Thoracic aorta (tissue), 2 donors: Measurements from ENCODE around the gene IPO11. TPM values are rescaled to one million over a fixed set of nuclear protein-coding genes. Genes with fewer than 3 reads are reported as not detected.

ENCODE experiments used
- ATAC-seq: fragments of 150-250 bp; one replicate; pipeline ENCODE4 v1.8.0; 2017; ENCODE audit warnings: low read depth; ENCODE audit not compliant: insufficient number of reproducible peaks, low FRiP score
- DNase-seq: peaks from one replicate; pipeline ENCODE4 v3.0.0-alpha.2; 2020; ENCODE audit warnings: low spot score
- H3K27ac ChIP-seq, 2 donors: fragments of 200-600 bp; sonication (generic); 1 replicate in 1 of 2; 2 replicates in 1 of 2; pipeline ENCODE4 v1.5.1; 2016; ENCODE audit warnings: mild to moderate bottlenecking in 2 of 2, moderate library complexity in 2 of 2
- H3K27me3 ChIP-seq: fragments of 200-600 bp; sonication (generic); replicated peaks from 2 replicates; pipeline ENCODE4 v1.6.0; 2016; ENCODE audit warnings: mild to moderate bottlenecking; ENCODE audit not compliant: insufficient read depth
- H3K36me3 ChIP-seq: fragments of 200-600 bp; sonication (generic); one replicate; pipeline ENCODE4 v1.5.1; 2016
- H3K4me1 ChIP-seq, 2 donors: fragments of 200-600 bp; sonication (generic); 1 replicate in 1 of 2; 2 replicates in 1 of 2; pipeline versions ENCODE4 v1.5.1 to v1.6.0; 2016; ENCODE audit warnings: low read depth in 2 of 2, mild to moderate bottlenecking in 1 of 2; ENCODE audit not compliant: control insufficient read depth in 1 of 2
- H3K4me3 ChIP-seq: fragments of 200-600 bp; sonication (generic); 2 replicates; pipeline ENCODE4 v1.5.1; 2016; ENCODE audit warnings: mild to moderate bottlenecking
- H3K9me3 ChIP-seq: fragments of 200-600 bp; sonication (generic); 2 replicates; pipeline ENCODE4 v1.5.1; 2016
- total RNA-seq, 2 donors: library from RNA; depleted of rRNA; stranded (reverse); fragments of >200 nt; gene quantifications; one replicate each; pipeline versions ENCODE4 v1.1.0 to v1.2.3, GENCODE V29; 2016
- TF ChIP-seq, protein P1 (sequence below): fragments of 200-600 bp; sonication (generic); IDR thresholded peaks from one replicate; pipeline ENCODE4 v1.5.1; 2019; ENCODE audit warnings: antibody characterized with exemption

Gene IPO11
- total RNA-seq, 2 donors from 2014 or later: 10.7 to 16.5 TPM

DNA sequence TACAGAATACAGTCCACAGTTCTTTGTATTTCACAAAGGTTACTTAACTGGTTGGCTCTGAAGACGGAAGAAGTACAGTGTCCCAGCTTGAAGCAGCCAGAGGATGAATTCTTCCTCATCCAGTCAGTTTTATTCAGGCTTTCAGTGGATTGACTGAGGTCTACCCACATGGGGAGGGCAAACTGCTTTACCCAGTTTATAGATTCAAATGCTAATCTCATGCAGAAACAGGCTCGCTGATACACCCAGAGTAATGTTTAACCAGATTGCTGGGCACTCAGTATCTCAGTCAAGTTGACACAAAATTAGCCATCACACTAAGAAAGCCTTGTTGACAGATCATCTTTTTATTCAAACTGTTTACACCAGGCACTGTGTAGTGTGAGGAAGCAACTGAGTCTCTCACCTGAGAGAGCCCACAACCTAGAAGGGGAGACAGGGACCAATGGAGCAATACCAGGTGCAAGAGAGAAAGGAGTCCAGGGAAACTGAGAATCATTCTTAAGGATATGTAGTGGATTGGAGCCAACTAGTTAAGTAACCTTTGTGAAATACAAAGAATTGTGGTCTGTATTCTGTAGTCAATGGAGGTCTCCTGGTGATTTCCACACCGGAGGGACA is 181.9 kb downstream of the IPO11 start:
- ATAC-seq (no peak), DNase-seq (no peak)
- Histone ChIP-seq H3K27me3 (no peaks in the 10 kb centered on the region), H3K4me1 (no peaks in the 10 kb centered on the region), H3K36me3 (no peaks in the 10 kb centered on the region), H3K27ac (no peak overlapping the region), H3K9me3 (no peaks in the 10 kb centered on the region), H3K4me3 (no peak overlapping the region)
- TF ChIP-seq, protein P1, sequence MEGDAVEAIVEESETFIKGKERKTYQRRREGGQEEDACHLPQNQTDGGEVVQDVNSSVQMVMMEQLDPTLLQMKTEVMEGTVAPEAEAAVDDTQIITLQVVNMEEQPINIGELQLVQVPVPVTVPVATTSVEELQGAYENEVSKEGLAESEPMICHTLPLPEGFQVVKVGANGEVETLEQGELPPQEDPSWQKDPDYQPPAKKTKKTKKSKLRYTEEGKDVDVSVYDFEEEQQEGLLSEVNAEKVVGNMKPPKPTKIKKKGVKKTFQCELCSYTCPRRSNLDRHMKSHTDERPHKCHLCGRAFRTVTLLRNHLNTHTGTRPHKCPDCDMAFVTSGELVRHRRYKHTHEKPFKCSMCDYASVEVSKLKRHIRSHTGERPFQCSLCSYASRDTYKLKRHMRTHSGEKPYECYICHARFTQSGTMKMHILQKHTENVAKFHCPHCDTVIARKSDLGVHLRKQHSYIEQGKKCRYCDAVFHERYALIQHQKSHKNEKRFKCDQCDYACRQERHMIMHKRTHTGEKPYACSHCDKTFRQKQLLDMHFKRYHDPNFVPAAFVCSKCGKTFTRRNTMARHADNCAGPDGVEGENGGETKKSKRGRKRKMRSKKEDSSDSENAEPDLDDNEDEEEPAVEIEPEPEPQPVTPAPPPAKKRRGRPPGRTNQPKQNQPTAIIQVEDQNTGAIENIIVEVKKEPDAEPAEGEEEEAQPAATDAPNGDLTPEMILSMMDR: no peak

DNA sequence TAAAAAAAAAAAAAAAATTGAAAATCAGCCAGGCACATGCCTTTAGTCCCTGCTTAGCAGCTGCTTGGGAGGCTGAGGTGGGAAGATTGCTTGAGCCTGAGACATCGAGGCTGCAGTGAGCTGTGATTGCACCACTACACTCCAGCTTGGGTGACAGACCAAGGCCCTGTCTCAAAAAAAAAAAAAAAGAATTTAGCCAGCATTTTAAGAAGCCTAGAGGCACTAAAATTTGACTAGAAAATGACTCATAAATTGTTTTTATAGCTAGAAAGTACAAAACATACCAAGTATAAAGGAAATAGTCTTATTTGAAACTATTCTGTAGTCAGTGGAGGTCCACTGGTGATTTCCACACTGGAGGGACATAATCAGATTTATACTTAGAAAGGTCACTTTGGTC is 183.5 kb downstream of the IPO11 start:
- no peak for DNase-seq
- TF ChIP-seq, protein P1: no peak
- H3K36me3 ChIP-seq: no peaks in the 10 kb centered on the region
- no peaks in the 10 kb centered on the region for H3K9me3 ChIP-seq
- H3K4me1 ChIP-seq: no peaks in the 10 kb centered on the region
- no peak overlapping the region for H3K27ac ChIP-seq
- H3K4me3 ChIP-seq: no peak overlapping the region
- no peak for ATAC-seq
- H3K27me3 ChIP-seq: no peaks in the 10 kb centered on the region

DNA sequence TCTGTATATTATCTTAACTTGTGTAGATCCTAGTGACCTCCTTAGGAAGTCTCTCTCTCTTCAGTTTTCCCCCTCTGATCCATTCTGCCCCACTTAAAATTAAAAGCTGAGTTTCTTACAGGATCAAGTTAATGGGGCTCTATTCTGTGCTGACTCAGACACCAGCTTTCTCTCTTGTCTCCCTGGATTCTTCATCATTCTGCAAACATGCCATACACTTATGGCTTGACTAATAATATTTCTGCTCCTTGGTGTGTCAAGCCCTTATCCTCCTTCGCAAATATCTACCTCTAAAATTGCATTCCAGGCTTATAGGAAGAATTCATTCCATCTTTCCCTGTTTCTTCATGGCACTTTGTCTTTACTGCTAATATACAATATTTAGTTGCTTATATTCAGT is 184.1 kb downstream of the IPO11 start:
- Histone ChIP-seq H3K4me3 (no peak overlapping the region), H3K36me3 (no peaks in the 10 kb centered on the region), H3K27ac (no peak overlapping the region), H3K9me3 (no peaks in the 10 kb centered on the region), H3K27me3 (no peaks in the 10 kb centered on the region), H3K4me1 (no peaks in the 10 kb centered on the region)
- ATAC-seq (no peak), DNase-seq (no peak)
- TF ChIP-seq, protein P1: no peak

DNA sequence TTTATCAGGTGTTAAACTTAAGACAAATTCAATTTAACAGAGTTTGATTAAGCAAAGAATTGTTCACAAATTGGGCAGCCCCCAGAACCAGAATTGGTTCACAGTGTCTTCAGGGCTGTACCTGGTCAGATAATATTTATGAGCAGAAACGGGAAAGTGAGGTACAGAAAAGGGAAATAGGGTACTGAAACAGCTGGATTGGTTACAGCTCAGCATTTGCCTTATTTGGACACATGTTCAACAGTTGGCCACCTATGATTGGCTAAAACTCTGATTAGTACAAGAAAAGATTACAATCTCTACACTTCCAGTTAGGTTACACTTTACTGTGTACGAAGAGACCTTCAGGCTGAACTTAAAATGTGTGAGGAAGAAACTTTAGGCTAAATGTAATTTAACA is 184.8 kb downstream of the IPO11 start:
- Histone ChIP-seq H3K27me3 (no peaks in the 10 kb centered on the region), H3K36me3 (no peaks in the 10 kb centered on the region), H3K4me3 (no peak overlapping the region), H3K27ac (no peak overlapping the region), H3K4me1 (no peaks in the 10 kb centered on the region), H3K9me3 (no peaks in the 10 kb centered on the region)
- TF ChIP-seq, protein P1: no peak
- ATAC-seq (no peak), DNase-seq (no peak)

DNA sequence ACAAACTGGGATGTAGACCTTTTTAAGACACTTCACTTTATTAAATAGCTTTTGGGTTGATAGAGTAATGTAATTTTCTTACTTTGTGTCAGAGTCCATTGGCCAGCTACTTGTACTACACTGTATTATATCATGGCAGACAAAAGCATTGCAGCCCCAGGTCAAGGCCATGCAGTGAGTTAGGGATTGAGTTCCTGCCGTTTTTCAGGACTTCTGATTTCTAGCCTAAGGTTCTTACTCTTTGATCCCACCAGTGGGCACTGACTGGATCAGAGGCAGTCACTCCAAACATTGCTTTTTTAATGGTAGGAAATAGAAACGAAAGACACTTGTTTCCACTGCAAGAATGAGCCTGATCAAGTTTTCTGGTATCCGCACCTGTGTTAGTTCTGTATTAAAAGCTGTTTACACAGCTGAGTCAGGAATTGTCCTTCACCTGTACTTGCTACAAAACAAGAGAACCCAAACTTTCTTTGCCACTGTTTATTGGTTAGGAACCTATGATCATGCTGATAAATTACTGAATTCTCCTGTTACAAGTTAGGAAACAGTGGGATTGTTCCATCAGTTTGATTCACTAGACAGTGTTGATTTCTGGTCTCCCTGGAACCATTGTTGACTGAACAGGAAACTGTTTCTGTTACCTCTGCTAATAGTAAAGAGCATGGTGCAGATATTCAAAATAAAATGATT is 188.1 kb downstream of the IPO11 start:
- H3K27me3 ChIP-seq: no peaks in the 10 kb centered on the region
- TF ChIP-seq, protein P1: no peak
- ATAC-seq (no peak), DNase-seq (no peak)
- no peak overlapping the region for H3K27ac ChIP-seq
- no peaks in the 10 kb centered on the region for H3K9me3 ChIP-seq
- H3K36me3 ChIP-seq: no peaks in the 10 kb centered on the region
- no peaks in the 10 kb centered on the region for H3K4me1 ChIP-seq
- no peak overlapping the region for H3K4me3 ChIP-seq
